Esophagus squamous epithelium (tissue), 5 donors: ENCODE results near the gene COG5. TPM values are rescaled to one million over a fixed set of nuclear protein-coding genes. Genes with fewer than 3 reads are reported as not detected.

Experiments used
- DNase-seq: peaks from one replicate; lab custom pipeline; 2025; lab: John Stamatoyannopoulos, UW
- H3K27ac ChIP-seq, 4 donors: fragments of 200-600 bp; sonication (generic); one replicate each; pipeline ENCODE4 v1.5.1; 2016 to 2019; ENCODE audit warnings: mild to moderate bottlenecking in 1 of 4
- H3K27me3 ChIP-seq, 4 donors: fragments of 200-600 bp; sonication (generic); 1 replicate in 3 of 4; 2 replicates in 1 of 4; pipeline versions ENCODE4 v1.5.1 to v1.6.0; 2017 to 2021; ENCODE audit warnings: antibody characterized with exemption in 1 of 4
- H3K36me3 ChIP-seq, 3 donors: fragments of 200-600 bp; sonication (generic); one replicate each; pipeline ENCODE4 v1.5.1; 2016 to 2019
- H3K4me1 ChIP-seq, 3 donors: fragments of 200-600 bp; sonication (generic); one replicate each; pipeline ENCODE4 v1.5.1; 2017 to 2019
- H3K4me3 ChIP-seq, 4 donors: fragments of 200-600 bp; sonication (generic); 1 replicate in 3 of 4; 2 replicates in 1 of 4; pipeline ENCODE4 v1.5.1; 2016 to 2019; ENCODE audit warnings: mild to moderate bottlenecking in 2 of 4, moderate library complexity in 1 of 4
- H3K9me3 ChIP-seq, 3 donors: fragments of 200-600 bp; sonication (generic); one replicate each; pipeline ENCODE4 v1.5.1; 2016 to 2019
- POLR2A ChIP-seq, 4 donors: fragments of 450-650 bp; IDR thresholded peaks; one replicate each; pipeline ENCODE4 v1.6.1; 2017; ENCODE audit warnings: antibody characterized with exemption in 4 of 4, mild to moderate bottlenecking in 4 of 4, moderate library complexity in 3 of 4
- WGBS, 2 donors: methylation state at CpG; one replicate each; pipeline ENCODE4 v1.1.5; 2018; 5-methylcytosine and 5-hydroxymethylcytosine counted together
- intact Hi-C: fragments of 100-400 bp; cut with DNase I; formaldehyde crosslinking; loops from one replicate; pipeline ENCODE4 v1.15.0; 2022
- total RNA-seq, 4 donors: library from RNA; depleted of rRNA; stranded (reverse); fragments of >200 nt; gene quantifications; one replicate each; pipeline ENCODE4 v1.1.0, GENCODE V29; 2016
- TF ChIP-seq, protein P1 (sequence below), 6 experiments: fragments of 450-650 bp in 4 of 6; fragments of 200-600 bp in 2 of 6; sonication (generic) in 2 of 6; IDR thresholded peaks; one replicate each; pipeline ENCODE4 v1.5.1; 2016 to 2019; ENCODE audit warnings: antibody characterized with exemption in 6 of 6, mild to moderate bottlenecking in 4 of 6, moderate library complexity in 4 of 6
- donor health status: DM: yes; HTN: yes; CAD: no.

The COG5 gene
- total RNA-seq: 10 to 100 TPM; 24.4 to 30.0 (median 27.2) TPM

DNA sequence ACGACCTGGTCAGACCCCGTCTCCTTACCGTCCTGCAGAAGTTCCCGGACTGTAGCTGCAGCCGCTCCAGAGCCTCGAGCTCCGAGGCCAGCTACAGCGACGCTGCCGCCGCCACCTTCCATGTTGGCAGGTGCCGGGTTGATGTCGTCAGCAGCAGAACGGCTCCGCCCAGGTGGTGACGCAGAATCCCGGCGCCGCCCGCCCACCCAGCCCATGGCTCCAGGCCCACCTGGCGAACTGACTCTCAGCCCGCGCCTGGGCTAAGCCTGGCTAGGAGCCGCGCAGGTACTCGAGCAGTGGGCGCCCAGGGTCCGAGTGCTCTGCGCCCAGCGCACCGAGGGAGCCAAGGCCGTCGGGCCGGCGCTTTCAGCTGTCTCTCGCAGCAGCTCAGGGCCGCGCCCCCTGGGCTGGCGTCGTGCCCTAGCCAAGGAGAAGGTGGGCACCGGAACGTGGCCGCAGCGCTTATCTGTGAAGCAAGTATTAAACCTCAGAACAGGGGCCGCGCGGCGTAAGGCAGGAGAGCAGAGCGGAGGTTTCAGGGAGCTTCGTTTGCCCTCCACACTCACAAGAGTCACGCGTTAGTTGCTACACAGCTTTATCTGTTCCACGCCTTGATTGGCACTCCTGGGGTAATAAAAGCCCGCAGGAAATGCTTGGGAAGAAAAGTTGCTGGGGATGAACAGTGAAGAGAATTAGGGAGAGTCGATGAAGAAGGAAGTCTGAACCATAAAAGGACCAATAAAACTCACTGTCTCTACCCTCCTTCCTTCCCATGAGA is at the start of gene COG5, which contains the start of gene DUS4L:
Gene COG5 (minus strand): TSS at position 146 of the 778 bp plus-strand sequence. CDS start 24 bp downstream, at position 122.
Gene DUS4L (plus strand): TSS at position 197 of the 778 bp plus-strand sequence. CDS start 3,100 bp downstream, outside the sequence.
- DNase-seq: peak; percentile 6
- WGBS, 2 donors: 0 to 1% methylated on average over 11 of the region's 55 CpGs
- intact Hi-C loops: no loop called here

DNA sequence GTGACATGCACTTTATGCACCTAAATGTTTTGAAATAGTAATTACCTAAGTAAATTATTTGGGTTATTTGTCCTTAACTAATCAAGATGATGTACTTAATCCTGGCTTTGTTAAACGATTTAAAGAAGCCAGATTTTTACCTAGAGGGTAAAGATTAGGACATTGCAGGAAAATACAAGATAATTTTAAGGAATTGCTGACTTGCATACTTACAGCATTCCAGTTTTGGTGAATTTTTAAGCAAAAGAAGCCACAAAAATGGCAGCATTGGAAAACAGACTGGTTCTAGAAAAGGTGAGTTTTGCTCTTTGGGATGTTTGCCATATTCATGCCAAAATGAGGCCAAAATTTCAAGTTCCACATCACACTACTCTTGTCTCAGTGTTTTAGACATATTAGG is 49.7 kb upstream of the COG5 start:
- Histone ChIP-seq H3K27ac (no peak overlapping the region), H3K4me3 (no peak overlapping the region), H3K9me3 (no peaks in the 10 kb centered on the region), H3K36me3 (peaks cover 0 to 56% (median 0%) of the 10 kb centered on the region in 3 donors), H3K27me3 (no peaks in the 10 kb centered on the region), H3K4me1 (peaks cover 0 to 22% (median 0%) of the 10 kb centered on the region in 3 donors)
- DNase-seq: no peak
- 58 to 63% methylated on average over 1 of the region's 1 CpG for WGBS, 2 donors
- TF ChIP-seq POLR2A (IDR thresholded peaks at IDR 0.05): no peak
- TF ChIP-seq, protein P1, sequence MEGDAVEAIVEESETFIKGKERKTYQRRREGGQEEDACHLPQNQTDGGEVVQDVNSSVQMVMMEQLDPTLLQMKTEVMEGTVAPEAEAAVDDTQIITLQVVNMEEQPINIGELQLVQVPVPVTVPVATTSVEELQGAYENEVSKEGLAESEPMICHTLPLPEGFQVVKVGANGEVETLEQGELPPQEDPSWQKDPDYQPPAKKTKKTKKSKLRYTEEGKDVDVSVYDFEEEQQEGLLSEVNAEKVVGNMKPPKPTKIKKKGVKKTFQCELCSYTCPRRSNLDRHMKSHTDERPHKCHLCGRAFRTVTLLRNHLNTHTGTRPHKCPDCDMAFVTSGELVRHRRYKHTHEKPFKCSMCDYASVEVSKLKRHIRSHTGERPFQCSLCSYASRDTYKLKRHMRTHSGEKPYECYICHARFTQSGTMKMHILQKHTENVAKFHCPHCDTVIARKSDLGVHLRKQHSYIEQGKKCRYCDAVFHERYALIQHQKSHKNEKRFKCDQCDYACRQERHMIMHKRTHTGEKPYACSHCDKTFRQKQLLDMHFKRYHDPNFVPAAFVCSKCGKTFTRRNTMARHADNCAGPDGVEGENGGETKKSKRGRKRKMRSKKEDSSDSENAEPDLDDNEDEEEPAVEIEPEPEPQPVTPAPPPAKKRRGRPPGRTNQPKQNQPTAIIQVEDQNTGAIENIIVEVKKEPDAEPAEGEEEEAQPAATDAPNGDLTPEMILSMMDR (IDR thresholded peaks at IDR 0.05): no peak
- intact Hi-C loops: no loop called here

More for the DNA sequence above, at the start of gene COG5, which contains the start of gene DUS4L:
- TF ChIP-seq, protein P1 (IDR thresholded peaks at IDR 0.05): no peak
- TF ChIP-seq POLR2A (IDR thresholded peaks at IDR 0.05): peak in 3 of 4 donors; percentile 33 to 78 (median 46)
- peaks cover 0 to 3% (median 0%) of the 10 kb centered on the region in 3 donors for H3K36me3 ChIP-seq
- peaks cover 5 to 58% (median 29%) of the 10 kb centered on the region in 3 donors for H3K4me1 ChIP-seq
- H3K9me3 ChIP-seq: no peaks in the 10 kb centered on the region
- no peaks in the 10 kb centered on the region for H3K27me3 ChIP-seq
- H3K4me3 ChIP-seq: peak within 1 kb of the TSS; percentile 80 to 98 (median 88)
- H3K27ac ChIP-seq: peak within 1 kb of the TSS; percentile 94 to 98 (median 96)

DNA sequence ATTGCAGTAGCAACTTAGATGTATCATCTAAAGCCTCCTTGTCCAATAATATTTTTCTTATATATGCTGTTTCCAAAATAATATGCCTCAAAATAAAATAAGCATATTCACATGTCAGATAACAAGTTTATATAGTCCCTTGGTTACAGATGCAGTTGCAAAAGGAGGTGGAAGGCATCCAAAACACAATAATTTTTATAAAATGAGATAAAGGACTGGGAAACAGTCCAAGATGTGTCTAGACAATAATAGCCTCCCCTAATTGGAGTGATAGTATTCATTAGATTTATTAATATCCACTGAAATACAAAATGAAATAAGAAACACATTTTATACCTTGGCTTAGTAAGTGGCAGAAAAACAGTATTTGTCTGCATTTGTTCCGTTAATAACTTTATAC is 46.6 kb upstream of the COG5 start:
- Histone ChIP-seq H3K9me3 (no peaks in the 10 kb centered on the region), H3K27ac (no peak overlapping the region), H3K27me3 (no peaks in the 10 kb centered on the region), H3K4me3 (no peak overlapping the region), H3K36me3 (peaks cover 0 to 46% (median 0%) of the 10 kb centered on the region in 3 donors), H3K4me1 (peaks cover 0 to 22% (median 0%) of the 10 kb centered on the region in 3 donors)
- TF ChIP-seq, protein P1 (IDR thresholded peaks at IDR 0.05): no peak
- TF ChIP-seq POLR2A (IDR thresholded peaks at IDR 0.05): no peak
- no peak for DNase-seq
- WGBS, 2 donors: 85 to 94% methylated on average over 1 of the region's 1 CpG
- intact Hi-C loops: no loop called here

DNA sequence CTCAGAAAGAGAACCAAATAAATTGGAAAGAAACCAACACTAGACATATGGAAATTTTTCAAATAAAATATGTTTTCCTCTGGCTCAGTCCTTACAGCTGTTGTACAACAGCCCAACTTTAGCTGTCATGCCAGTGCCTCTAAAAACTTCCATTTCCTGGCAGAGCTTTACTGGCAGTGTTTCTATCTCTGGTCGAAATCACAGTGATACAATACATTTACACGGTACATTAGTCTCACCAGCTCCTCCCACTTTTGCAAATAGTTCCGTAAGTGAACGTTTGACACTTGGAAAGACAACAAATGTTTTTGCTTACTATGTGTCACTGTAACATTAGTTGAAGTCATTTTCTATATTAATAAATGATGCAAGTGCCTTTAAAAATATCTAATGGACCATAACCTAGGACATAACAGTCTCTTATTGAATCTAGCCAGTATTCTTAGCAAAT is 46.1 kb upstream of the COG5 start:
- TF ChIP-seq, protein P1 (IDR thresholded peaks at IDR 0.05): no peak
- TF ChIP-seq POLR2A (IDR thresholded peaks at IDR 0.05): no peak
- 44 to 62% methylated on average over 4 of the region's 4 CpGs for WGBS, 2 donors
- H3K27me3 ChIP-seq: no peaks in the 10 kb centered on the region
- H3K36me3 ChIP-seq: peaks cover 0 to 45% (median 0%) of the 10 kb centered on the region in 3 donors
- no peaks in the 10 kb centered on the region for H3K9me3 ChIP-seq
- no peak for DNase-seq
- no peak overlapping the region for H3K4me3 ChIP-seq
- intact Hi-C loops: no loop called here
- peaks cover 0 to 22% (median 0%) of the 10 kb centered on the region in 3 donors for H3K4me1 ChIP-seq
- H3K27ac ChIP-seq: no peak overlapping the region

DNA sequence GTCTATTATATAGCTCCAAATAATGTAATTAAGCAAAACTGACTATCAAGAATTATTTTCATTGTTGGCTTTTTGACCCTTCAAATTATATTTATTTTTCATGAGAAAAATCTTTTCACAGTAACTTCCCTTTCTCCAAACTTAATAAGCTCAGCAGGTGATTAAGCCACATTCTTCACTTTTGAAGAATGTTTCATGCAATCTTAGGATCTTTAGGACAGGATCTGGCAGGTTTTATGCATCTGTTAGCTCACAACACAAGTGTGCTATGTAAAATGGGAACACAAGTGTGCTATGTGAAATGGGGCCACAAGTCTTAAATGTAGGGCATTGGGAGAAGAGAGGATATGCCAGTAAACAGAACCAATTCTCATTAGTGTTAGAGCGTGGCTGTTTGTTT is 42.6 kb upstream of the COG5 start:
- Histone ChIP-seq H3K36me3 (peaks cover 0 to 55% (median 0%) of the 10 kb centered on the region in 3 donors), H3K9me3 (no peaks in the 10 kb centered on the region), H3K27ac (no peak overlapping the region), H3K4me3 (no peak overlapping the region), H3K4me1 (peaks cover 0 to 16% (median 0%) of the 10 kb centered on the region in 3 donors), H3K27me3 (no peaks in the 10 kb centered on the region)
- intact Hi-C loops: no loop called here
- DNase-seq: no peak
- TF ChIP-seq POLR2A (IDR thresholded peaks at IDR 0.05): no peak
- TF ChIP-seq, protein P1 (IDR thresholded peaks at IDR 0.05): no peak
- WGBS, 2 donors: 96 to 100% methylated on average over 1 of the region's 1 CpG
